Activated CD4-positive, alpha-beta T cell treated with anti-CD3 and anti-CD28 coated beads, Interleukin-2, amount 50 U/mL, for 4 hours (primary cell): ENCODE results near the gene CDH8.
"Not testable (repeated sequence)": the region's sequence is repeated elsewhere in the genome, so short reads cannot be mapped to it uniquely, and the experiment has no call there.

ENCODE experiments used
- DNase-seq, 2 experiments: peaks; one replicate each; pipeline ENCODE4 v3.0.0-alpha.2; 2020

The CDH8 gene

GRCh38 chr16:61929776-61930175, 106.5 kb downstream of the CDH8 start:
- no peak for DNase-seq

DNA sequence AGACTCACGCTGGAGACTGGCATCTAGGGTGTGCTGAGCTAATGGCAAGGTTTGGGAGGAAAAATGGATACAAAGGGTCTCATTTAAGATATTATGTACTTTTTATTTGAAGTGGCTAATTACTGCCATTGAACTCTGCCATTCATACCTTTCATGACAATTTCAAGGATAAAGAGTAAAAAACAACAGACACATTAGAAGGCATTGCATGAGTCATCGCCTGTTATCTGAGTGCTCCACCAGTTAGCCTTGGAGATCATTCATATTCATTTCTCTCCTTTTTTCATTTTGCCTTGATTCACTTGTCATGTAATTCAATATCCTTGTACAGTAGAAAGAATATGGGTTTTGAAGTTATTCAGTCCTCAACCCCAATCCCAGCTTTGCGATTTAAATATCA, 109.5 kb downstream of the CDH8 start:
- no peak for DNase-seq

DNA sequence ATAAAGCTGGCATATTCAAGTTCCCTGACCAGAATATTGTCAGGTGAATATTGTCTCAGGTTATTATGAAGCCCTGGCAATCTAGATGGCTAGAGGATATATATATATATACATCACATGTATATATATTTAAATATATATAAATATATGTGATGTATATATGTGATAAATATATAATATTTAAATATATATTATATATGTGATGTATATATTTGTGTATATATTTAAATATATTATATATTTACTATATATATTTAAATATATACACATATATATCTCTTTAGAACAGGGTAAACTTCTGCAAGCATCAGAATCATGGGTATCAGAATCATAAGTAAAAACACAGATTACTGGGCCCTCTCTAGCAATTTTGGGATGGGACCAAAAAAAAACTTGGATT, 112.6 kb downstream of the CDH8 start:
- no peak for DNase-seq

DNA sequence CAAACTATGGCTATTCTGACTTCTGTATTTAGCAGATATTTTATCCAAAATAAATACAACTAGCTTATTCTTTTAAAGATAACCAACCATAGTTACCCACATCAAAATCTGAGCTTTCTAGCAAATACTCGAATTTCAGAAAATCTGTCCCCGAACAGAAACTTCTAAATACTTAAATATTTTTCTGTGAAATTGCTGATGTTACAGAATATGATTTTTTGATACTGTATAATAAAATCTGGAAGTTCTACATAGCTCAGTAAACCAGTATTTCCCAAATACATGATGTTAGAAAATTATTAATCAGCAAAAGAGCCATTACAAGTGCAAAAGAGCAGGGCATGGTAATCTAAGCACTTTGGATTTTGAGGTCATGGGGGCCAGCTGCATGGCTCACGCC, 114.9 kb downstream of the CDH8 start:
- no peak for DNase-seq

DNA sequence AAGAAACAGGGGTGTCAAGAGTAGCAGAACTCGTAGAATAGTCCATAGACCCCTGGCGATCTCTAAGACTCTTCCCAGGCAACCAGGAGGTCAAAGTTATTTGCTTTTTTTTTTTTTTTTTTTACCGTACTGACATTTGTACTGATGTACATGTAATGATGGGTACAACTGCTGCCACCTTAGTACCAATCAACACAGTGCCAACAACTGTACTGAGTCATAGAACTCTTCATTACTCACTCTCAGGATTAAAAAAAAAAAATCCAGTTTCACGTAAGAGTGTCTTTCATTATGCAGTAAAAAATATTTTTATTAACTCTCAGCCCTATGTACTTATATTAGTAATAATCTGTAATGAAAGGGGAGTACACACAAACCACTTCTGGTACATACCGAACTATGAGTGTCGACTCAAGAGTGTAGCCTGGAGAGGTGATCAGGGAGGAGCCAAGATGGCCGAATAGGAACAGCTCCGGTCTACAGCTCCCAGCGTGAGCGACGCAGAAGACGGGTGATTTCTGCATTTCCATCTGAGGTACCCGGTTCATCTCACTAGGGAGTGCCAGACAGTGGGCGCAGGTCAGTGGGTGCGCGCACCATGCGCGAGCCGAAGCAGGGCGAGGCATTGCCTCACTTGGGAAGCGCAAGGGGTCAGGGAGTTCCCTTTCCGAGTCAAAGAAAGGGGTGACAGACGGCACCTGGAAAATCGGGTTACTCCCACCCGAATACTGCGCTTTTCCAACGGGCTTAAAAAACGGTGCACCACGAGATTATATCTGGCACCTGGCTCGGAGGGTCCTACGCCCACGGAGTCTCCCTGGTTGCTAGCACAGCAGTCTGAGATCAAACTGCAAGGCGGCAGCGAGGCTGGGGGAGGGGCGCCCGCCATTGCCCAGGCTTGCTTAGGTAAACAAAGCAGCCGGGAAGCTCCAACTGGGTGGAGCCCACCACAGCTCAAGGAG, 118.1 kb downstream of the CDH8 start:
- DNase-seq = not testable (repeated sequence)

DNA sequence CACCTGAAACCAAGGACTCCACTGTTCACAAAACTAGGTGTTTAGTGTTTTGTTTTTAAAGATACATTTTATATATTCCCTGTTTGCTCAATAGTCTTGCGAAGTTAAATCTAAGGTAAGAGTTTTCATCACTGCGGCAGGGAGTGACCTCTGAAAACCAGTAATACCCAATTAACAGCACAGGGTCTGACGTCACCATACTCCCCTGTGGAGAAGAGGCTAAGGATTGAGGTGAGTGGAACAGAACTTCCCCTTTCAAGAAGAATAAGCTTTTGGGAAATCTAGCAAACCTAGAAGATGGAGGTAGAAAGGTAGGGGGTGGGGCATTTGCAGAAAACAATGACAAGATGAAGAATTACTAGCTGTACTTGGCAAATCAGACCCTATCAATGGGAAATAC, 120.7 kb downstream of the CDH8 start:
- DNase-seq = no peak

DNA sequence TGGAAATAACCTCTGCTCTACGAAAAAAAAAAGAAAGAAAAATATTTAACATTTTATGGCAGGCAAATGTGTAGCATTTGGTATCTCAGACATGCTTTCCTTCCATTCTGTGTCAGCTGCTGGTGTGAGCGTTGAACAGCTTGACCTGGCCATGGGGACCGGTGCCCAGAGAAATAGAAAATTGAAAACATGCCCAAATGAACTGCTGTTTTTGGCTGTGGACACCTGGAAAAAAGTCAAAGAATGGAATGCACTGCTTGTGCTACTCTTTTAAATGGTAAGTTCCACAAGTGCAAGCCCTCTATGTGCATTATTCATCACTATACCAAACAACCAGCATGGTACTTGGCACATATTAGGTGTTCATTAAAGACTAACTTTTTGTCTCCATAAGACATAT, 127.2 kb downstream of the CDH8 start:
- DNase-seq = no peak

DNA sequence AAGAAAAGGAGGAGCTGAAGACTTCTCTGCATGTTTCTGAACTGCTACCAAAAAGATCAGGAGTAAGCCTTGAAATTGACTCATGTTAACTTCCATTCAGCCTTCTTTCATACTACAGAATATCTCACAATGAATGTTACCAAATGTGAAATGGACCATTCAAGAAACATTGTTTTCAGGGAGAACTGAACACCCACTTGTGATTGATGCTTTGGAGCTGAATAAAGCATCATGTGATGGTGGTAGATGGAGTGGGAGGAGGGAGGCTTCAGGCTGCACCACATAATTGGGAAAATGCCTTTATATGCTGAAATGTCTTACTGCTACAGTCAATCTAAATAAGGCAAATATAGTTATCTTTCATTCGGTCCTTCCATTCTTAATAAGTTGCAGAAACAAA, 127.8 kb downstream of the CDH8 start:
- no peak for DNase-seq

DNA sequence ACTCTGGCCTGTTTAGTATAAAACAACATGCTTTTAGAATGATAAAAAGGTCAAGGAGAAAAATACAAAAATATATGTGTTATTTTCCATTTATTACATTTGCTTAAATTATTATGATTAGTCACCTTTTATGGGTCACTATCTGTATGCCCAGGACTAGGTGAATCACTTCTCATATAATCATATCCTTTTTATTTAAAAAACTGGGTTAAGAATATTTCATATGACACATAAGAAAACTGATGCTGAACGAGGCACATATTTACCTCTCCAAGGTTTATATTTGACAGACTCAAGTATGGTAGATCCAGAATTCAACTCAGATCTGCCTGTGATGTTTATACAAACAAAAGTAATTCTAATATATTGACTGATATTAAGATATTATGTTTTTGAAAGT, 134.5 kb downstream of the CDH8 start:
- DNase-seq = no peak

DNA sequence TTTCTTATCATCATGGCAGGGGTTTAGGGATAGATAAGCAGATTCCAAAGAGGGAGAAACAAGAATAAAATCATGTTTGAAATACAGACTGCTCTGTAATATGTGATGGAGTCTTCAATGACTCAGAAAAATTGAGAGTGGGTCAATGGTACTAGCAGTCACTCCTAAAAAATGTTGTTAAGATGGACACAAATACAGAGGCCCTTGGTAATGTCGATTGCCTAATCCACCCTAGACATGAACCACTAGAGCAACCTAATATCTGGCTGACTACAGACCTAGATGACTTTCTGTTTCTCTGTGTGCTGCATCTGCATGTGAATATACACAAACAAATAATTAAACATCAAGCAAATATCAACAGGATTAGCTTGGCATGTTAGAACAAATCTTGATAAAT, 135.8 kb downstream of the CDH8 start:
- DNase-seq = no peak

GRCh38 chr16:61897657-61898056, 138.6 kb downstream of the CDH8 start:
- DNase-seq = no peak

GRCh38 chr16:61892531-61892930, 143.7 kb downstream of the CDH8 start:
- no peak for DNase-seq

GRCh38 chr16:61891460-61891859, 144.8 kb downstream of the CDH8 start:
- no peak for DNase-seq

DNA sequence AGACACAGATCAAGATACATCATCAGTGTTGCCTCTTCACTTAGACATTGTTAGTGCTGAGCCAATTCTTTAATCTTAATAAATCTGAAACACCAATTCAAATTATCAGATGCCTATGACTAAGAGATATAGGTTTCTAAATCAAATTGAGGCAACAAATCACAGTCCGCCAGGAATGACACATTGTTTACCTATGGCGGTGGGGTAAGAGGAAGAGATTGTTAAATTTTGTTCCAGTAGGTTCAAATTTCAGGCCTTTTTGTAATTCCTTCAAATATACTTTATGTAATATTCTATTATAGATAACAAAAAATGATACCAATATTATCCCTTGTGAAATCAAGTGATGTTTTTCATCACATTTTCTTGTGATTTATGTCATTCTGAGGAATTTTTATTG, 145.9 kb downstream of the CDH8 start:
- DNase-seq = no peak

- no peak for DNase-seq
Observed at GRCh38 chr16:61887903-61888302, 148.3 kb downstream of the CDH8 start.

- no peak for DNase-seq
Observed at GRCh38 chr16:61885343-61885742, 150.9 kb downstream of the CDH8 start.

DNA sequence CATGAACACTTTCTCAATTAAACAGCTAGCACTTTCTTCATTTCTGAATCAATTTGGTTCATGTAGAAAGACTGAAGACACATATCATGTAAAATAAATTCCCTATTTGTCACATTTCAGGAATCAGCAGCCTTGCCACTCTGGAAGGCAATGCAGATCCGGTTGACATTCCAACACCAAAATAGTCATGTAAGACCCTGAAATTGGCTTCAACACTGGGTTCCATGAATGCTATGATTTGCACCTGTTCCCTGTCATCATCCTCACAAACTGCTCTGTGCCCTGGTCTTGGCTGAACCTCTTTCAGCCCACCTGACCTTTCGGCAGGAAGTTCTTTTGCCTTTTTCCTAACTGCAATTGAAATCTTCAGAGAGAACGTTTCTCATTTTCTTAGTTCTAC, 156.9 kb downstream of the CDH8 start:
- no peak for DNase-seq

DNA sequence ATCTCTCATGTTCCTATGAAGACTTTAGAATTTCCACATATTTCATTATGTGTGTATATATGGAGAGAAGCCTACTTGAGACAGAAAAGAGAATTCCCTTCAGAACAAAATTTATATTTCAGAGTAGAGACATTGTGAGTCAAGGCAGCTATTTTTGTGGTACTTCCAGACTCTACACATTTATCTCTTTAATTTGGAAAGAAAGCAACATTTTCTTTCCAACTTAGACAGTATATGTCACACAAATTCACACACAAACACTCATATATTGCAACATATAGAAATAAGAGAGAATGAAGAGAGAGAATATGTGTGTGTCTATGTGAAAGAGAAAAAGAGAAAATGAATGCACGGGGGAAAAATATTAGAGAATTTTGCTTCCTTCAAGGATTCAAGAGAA, 158.8 kb downstream of the CDH8 start:
- DNase-seq = no peak

DNA sequence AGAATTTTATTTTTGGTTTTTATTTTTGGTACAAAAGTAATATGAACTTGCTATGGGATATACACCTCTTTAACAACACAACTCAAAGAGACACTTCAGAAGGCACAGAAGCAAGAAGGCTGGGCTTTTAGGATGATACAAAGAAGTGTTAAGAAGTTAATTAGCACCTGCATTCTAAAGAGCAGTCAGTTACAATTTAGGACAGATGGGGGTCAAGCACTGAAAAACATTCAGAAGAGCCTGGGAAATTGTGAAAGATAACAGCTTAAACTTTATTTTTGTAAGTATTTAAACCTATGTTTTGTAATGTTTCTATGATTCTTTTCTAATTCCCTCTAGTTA, 163.5 kb downstream of the CDH8 start:
- no peak for DNase-seq

DNA sequence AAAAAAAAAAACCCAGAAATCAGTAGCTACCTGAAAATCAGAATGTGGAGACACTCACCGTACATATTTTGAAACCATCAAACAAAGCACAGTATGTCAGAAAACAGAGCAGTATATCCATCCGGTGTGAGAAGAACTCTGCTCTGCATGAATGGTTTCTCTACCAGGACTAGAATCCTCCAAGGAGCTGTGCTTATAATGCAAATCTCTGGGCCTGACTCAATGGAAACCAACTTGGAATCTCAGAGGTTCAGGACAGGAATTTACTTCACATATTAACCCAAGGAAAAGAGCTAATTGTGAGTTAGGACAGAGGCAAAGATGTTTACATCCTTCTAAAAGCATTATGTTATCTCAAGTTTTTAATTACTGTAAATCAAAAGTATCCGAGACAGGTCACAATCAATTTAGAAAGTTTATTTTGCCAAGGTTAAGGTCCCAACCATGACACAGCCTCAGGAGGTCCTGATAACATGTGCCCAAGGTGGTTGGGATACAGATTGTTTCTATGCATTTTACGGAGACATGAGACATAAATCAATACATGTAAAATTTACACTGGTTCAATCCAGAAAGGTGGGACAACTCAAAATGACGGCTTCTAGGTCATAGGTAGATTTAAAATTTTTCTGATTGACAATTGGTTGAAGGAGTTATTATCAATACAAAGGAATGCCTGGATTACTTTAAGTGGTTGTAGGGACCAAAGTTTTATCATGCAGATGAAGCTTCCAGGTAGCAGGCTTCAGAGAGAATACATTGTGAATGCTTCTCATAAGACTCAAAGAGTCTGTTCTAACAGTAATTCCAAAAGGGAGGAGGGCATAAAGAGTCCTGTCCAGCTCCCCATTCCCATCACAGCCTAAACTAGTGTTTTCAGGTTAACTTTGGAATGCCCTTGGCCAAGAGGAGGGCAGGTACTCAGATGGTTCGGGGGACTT, 164.1 kb downstream of the CDH8 start:
- DNase-seq = no peak

GRCh38 chr16:61862221-61863155, 173.8 kb downstream of the CDH8 start:
- DNase-seq = no peak

GRCh38 chr16:61858988-61859387, 177.2 kb downstream of the CDH8 start:
- no peak for DNase-seq

DNA sequence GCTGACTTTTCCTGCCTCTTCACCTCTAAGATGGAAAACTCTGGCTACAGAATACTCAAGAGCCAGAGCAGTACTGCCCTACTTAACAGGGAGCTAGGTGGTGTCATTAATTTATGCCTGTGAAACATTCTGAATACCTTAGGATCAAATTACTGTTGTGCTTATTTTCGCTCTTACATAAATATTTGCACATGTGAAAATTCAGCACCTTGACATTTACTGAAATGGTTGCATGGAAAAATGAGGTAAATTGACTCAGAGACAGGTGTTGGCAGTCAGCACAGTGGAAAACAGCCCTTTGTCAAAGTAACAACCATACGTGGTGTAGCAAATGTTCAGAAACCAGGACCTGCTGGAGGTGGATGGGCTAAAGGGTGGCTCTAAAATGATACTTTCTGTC, 193.6 kb downstream of the CDH8 start:
- DNase-seq = no peak
